PC-3 (cell line): Measurements from ENCODE around the gene FFAR4. TPM values are rescaled to one million over a fixed set of nuclear protein-coding genes. Genes with fewer than 3 reads are reported as not detected.

Experiments
- ATAC-seq: fragments of 200-7000 bp; cut with Tn5 transposase; 2 replicates; pipeline ENCODE4 v1.9.1; 2020; ENCODE audit warnings: mild to moderate bottlenecking, moderate library complexity
- BruUV-seq: library from RNA; stranded (reverse); fragments of 400-500 nt; replicated peaks from 2 replicates; lab custom pipeline; 2021; lab: Mats Ljungman, UMichigan
- CTCF ChIA-PET: fragments of 300-600 bp; sonication (Branson Sonifier 250); formaldehyde crosslinking; loops from one replicate; lab custom pipeline; 2022; ENCODE audit warnings: antibody characterized with exemption; lab: Charles Lee
- POLR2A ChIA-PET: fragments of 300-600 bp; sonication (Branson Sonifier 250); formaldehyde crosslinking; loops from one replicate; lab custom pipeline; 2022; ENCODE audit warnings: antibody characterized with exemption; ENCODE audit not compliant: unreplicated experiment; lab: Charles Lee
- DNase-seq: peaks from one replicate; pipeline ENCODE4 v3.0.0-alpha.2; 2015
- H2AFZ ChIP-seq: fragments of 300-600 bp; sonication (generic); 2 replicates; pipeline ENCODE4 v1.6.0; 2016; ENCODE audit warnings: antibody characterized with exemption, low read length
- H3F3A ChIP-seq: fragments of 300-600 bp; sonication (generic); one replicate; pipeline ENCODE4 v1.6.0; 2017; ENCODE audit warnings: antibody characterized with exemption, low read length, control low read depth, mild to moderate bottlenecking; ENCODE audit not compliant: unreplicated experiment
- H3K27ac ChIP-seq: fragments of 300-600 bp; sonication (generic); 2 replicates; pipeline ENCODE4 v1.5.1; 2016; ENCODE audit warnings: mild to moderate bottlenecking, low read length
- H3K27me3 ChIP-seq: fragments of 300-600 bp; sonication (generic); 2 replicates; pipeline ENCODE4 v1.6.1; 2016; ENCODE audit warnings: low read length, mixed read lengths
- H3K36me3 ChIP-seq: fragments of 300-600 bp; sonication (generic); 2 replicates; pipeline ENCODE4 v1.6.1; 2016; ENCODE audit warnings: low read depth, mixed run types, low read length, mixed read lengths
- H3K4me1 ChIP-seq: fragments of 300-600 bp; sonication (generic); 2 replicates; pipeline ENCODE4 v1.5.1; 2016; ENCODE audit warnings: low read length; ENCODE audit not compliant: insufficient read depth
- H3K4me2 ChIP-seq: fragments of 300-600 bp; sonication (generic); 2 replicates; pipeline ENCODE4 v1.6.0; 2016; ENCODE audit warnings: low read length
- H3K4me3 ChIP-seq: fragments of 300-600 bp; sonication (generic); 2 replicates; pipeline ENCODE4 v1.5.1; 2016; ENCODE audit warnings: mild to moderate bottlenecking, low read length, mixed read lengths
- H3K79me2 ChIP-seq: fragments of 300-600 bp; sonication (generic); 2 replicates; pipeline ENCODE4 v1.6.1; 2017; ENCODE audit warnings: low read length, mixed read lengths
- H3K9ac ChIP-seq: fragments of 300-600 bp; sonication (generic); 2 replicates; pipeline ENCODE4 v1.6.0; 2016; ENCODE audit warnings: mild to moderate bottlenecking, low read length
- H3K9me2 ChIP-seq: fragments of 300-600 bp; sonication (generic); replicated peaks from 2 replicates; pipeline ENCODE4 v1.6.1; 2016; ENCODE audit warnings: mixed run types, low read length, mixed read lengths
- H3K9me3 ChIP-seq: fragments of 300-600 bp; sonication (generic); 2 replicates; pipeline ENCODE4 v1.6.1; 2016; ENCODE audit warnings: low read length, mixed read lengths
- H4K20me1 ChIP-seq: fragments of 300-600 bp; sonication (generic); 2 replicates; pipeline ENCODE4 v1.6.1; 2016; ENCODE audit warnings: low read length, mixed read lengths
- EZH2 ChIP-seq: fragments of 300-600 bp; sonication (generic); IDR thresholded peaks from one replicate; pipeline ENCODE4 v1.6.1; 2017; ENCODE audit warnings: antibody characterized with exemption, mild to moderate bottlenecking, low read length; ENCODE audit not compliant: unreplicated experiment
- EZH2phosphoT487 ChIP-seq: fragments of 300-600 bp; sonication (generic); IDR thresholded peaks from 2 replicates; pipeline ENCODE4 v1.6.1; 2018; ENCODE audit warnings: mild to moderate bottlenecking, antibody characterized with exemption, low read length, borderline replicate concordance
- intact Hi-C: fragments of 100-400 bp; cut with micrococcal nuclease; formaldehyde crosslinking; loops from 2 replicates; pipeline ENCODE4 v1.9.0; 2023
- total RNA-seq: library from RNA; depleted of rRNA; stranded (reverse); fragments of >200 nt; gene quantifications from 2 replicates; pipeline ENCODE4 v1.2.3, GENCODE V29; 2014
- TF ChIP-seq, protein P1 (sequence below): fragments of 300-600 bp; sonication (generic); conservative IDR thresholded peaks from 2 replicates; pipeline ENCODE4 v1.5.1; 2017; ENCODE audit warnings: antibody characterized with exemption, low read depth, mild to moderate bottlenecking, low read length

FFAR4 gene
- total RNA-seq, 1 experiment from 2014 or later = 1.5 TPM

DNA sequence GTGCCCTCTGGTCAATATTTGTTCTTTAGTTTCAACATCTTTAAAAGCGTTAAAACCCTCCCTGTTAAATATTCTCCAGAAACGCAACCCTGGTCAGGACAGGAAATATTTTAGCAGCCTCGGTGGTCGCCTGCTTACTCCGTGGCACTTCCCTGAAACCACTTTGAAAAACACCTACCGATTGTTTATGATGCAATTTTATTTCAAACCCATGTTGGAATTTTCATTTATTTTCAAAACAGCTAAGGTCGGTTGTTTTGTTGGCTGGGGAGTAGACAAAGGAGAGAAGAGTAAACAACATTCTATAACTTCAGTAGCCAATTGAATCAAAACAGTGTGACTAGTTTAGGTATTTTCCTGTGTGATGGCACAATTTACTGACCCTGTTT is 35.3 kb downstream of the FFAR4 start:
- H3K27me3 ChIP-seq = no peaks in the 10 kb centered on the region
- intact Hi-C loops = loop anchor here (2.0 to 10.0 kb wide), 2 partner anchors 53 kb away; no protein-coding TSS in a partner anchor
- H3K36me3 ChIP-seq = no peaks in the 10 kb centered on the region
- TF ChIP-seq, protein P1, sequence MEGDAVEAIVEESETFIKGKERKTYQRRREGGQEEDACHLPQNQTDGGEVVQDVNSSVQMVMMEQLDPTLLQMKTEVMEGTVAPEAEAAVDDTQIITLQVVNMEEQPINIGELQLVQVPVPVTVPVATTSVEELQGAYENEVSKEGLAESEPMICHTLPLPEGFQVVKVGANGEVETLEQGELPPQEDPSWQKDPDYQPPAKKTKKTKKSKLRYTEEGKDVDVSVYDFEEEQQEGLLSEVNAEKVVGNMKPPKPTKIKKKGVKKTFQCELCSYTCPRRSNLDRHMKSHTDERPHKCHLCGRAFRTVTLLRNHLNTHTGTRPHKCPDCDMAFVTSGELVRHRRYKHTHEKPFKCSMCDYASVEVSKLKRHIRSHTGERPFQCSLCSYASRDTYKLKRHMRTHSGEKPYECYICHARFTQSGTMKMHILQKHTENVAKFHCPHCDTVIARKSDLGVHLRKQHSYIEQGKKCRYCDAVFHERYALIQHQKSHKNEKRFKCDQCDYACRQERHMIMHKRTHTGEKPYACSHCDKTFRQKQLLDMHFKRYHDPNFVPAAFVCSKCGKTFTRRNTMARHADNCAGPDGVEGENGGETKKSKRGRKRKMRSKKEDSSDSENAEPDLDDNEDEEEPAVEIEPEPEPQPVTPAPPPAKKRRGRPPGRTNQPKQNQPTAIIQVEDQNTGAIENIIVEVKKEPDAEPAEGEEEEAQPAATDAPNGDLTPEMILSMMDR = no peak
- TF ChIP-seq EZH2 = no peak
- peak overlapping the region; percentile 65 for H3K4me3 ChIP-seq
- no peaks in the 10 kb centered on the region for H3K9me2 ChIP-seq
- H3K79me2 ChIP-seq = no peaks in the 10 kb centered on the region
- H3F3A ChIP-seq = no peaks in the 10 kb centered on the region
- peak overlapping the region; percentile 86 for H3K4me2 ChIP-seq
- H2AFZ ChIP-seq = peak overlapping the region; percentile 81
- BruUV-seq = no TSS peak
- POLR2A ChIA-PET = no interaction called here
- DNase-seq = no peak
- peaks cover 8% of the 10 kb centered on the region; the same call in 1 of the 2 replicates for H3K4me1 ChIP-seq
- H3K9me3 ChIP-seq = no peaks in the 10 kb centered on the region
- no peak overlapping the region for H3K27ac ChIP-seq
- no peak overlapping the region for H3K9ac ChIP-seq
- ATAC-seq = no peak
- CTCF ChIA-PET = no interaction called here
- H4K20me1 ChIP-seq = no peaks in the 10 kb centered on the region

DNA sequence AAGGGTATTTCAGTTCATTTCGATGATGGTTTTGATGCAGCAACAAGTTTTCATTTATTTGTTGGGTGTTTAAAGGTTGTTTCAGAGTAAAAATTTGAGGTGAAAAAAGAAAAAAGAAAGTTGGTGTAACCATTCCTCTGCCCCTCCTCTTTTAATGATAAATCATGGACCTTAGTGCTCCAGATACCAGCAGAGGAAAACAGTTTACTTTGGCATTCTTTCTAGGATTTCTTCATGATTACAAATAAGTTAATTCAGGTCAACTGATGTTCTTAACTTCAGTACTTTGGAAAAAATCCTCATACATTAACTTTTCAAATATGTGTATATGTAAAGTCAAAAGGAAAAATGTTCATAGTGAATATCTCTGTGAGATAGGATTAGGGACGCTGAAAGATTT is 36.6 kb downstream of the FFAR4 start:
- CTCF ChIA-PET = no interaction called here
- ATAC-seq (no peak), DNase-seq (no peak)
- BruUV-seq = no TSS peak
- TF ChIP-seq EZH2phosphoT487 (no peak), EZH2 (no peak)
- TF ChIP-seq, protein P1 = no peak
- Histone ChIP-seq H3K27me3 (no peaks in the 10 kb centered on the region), H2AFZ (no peak overlapping the region), H3F3A (no peaks in the 10 kb centered on the region), H3K9ac (no peak overlapping the region), H3K9me3 (no peaks in the 10 kb centered on the region), H3K4me1 (peaks cover 8% of the 10 kb centered on the region; the same call in 1 of the 2 replicates), H3K36me3 (no peaks in the 10 kb centered on the region), H3K9me2 (no peaks in the 10 kb centered on the region), H3K4me2 (no peak overlapping the region), H4K20me1 (no peaks in the 10 kb centered on the region), H3K79me2 (no peaks in the 10 kb centered on the region), H3K27ac (no peak overlapping the region), H3K4me3 (no peak overlapping the region)
- POLR2A ChIA-PET = no interaction called here
- intact Hi-C loops = loop anchor here (2.0 to 10.0 kb wide), 2 partner anchors 52 to 54 kb away; no protein-coding TSS in a partner anchor

DNA sequence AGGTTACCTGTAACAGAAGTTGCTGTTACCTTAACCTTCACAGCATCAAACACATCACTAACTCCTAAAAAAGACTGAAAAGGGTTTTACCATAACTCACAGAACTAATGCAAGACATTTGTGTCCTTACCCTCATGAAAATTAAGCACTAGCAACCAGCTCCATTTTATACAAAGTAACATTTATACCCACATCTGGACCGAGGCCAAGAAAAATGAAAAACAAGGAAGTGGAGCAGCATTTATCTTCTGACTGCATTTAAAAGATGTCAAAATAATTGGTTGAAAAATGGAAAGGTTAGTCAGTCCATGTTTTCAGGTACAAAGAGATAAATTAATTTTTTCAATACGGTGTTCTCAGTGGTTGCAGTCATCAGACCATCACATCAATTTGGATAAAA is 37.7 kb downstream of the FFAR4 start:
- no peaks in the 10 kb centered on the region for H3F3A ChIP-seq
- intact Hi-C loops = loop anchor here (10.0 kb wide), 1 partner anchor 51 kb away; no protein-coding TSS in a partner anchor
- no peak overlapping the region for H2AFZ ChIP-seq
- H3K4me3 ChIP-seq = no peak overlapping the region
- no peak overlapping the region for H3K27ac ChIP-seq
- ATAC-seq (no peak), DNase-seq (no peak)
- H3K4me1 ChIP-seq = peaks cover 8% of the 10 kb centered on the region; the same call in 1 of the 2 replicates
- TF ChIP-seq EZH2 = no peak
- no peak for TF ChIP-seq EZH2phosphoT487
- TF ChIP-seq, protein P1 = no peak
- no peaks in the 10 kb centered on the region for H3K79me2 ChIP-seq
- no peaks in the 10 kb centered on the region for H4K20me1 ChIP-seq
- ChIA-PET CTCF (no interaction called here), POLR2A (no interaction called here)
- no peak overlapping the region for H3K4me2 ChIP-seq
- no peaks in the 10 kb centered on the region for H3K27me3 ChIP-seq
- H3K9me2 ChIP-seq = no peaks in the 10 kb centered on the region
- H3K9me3 ChIP-seq = no peaks in the 10 kb centered on the region
- no peak overlapping the region for H3K9ac ChIP-seq
- BruUV-seq = no TSS peak
- no peaks in the 10 kb centered on the region for H3K36me3 ChIP-seq
